RWPE2 (cell line): ENCODE measurements around the gene RNF214.

ENCODE experiments used
- ATAC-seq: fragments of 200-7000 bp; cut with Tn5 transposase; 3 replicates; pipeline ENCODE4 v1.9.1; 2021; ENCODE audit warnings: low read depth
- DNase-seq: peaks from one replicate; pipeline ENCODE4 v3.0.0-alpha.2; 2020; ENCODE audit warnings: low spot score
- H3K27ac ChIP-seq: fragments of 450-650 bp; 2 replicates; pipeline ENCODE4 v1.5.1; 2017; ENCODE audit warnings: mild to moderate bottlenecking; ENCODE audit not compliant: poor library complexity, severe bottlenecking
- H3K27me3 ChIP-seq: fragments of 250-450 bp; sonication (Bioruptor Pico); 2 replicates; pipeline ENCODE4 v1.5.1; 2021; ENCODE audit warnings: mild to moderate bottlenecking, moderate library complexity; ENCODE audit not compliant: insufficient read depth, poor library complexity, severe bottlenecking
- H3K36me3 ChIP-seq: fragments of 250-450 bp; sonication (Bioruptor Pico); 2 replicates; pipeline ENCODE4 v1.5.1; 2020; ENCODE audit warnings: low read depth, mild to moderate bottlenecking, moderate library complexity
- H3K4me1 ChIP-seq: fragments of 250-450 bp; sonication (Bioruptor Pico); 2 replicates; pipeline ENCODE4 v1.5.1; 2021; ENCODE audit warnings: mild to moderate bottlenecking, moderate library complexity; ENCODE audit not compliant: insufficient read depth, poor library complexity, severe bottlenecking
- H3K4me3 ChIP-seq: fragments of 250-450 bp; sonication (Bioruptor Pico); 2 replicates; pipeline ENCODE4 v1.5.1; 2021; ENCODE audit warnings: mild to moderate bottlenecking, moderate library complexity; ENCODE audit not compliant: severe bottlenecking
- H3K9me3 ChIP-seq: fragments of 250-450 bp; sonication (Bioruptor Pico); 2 replicates; pipeline ENCODE4 v1.5.1; 2021; ENCODE audit warnings: mild to moderate bottlenecking, moderate library complexity; ENCODE audit not compliant: severe bottlenecking
- TF ChIP-seq, protein P1 (sequence below): fragments of 450-650 bp; IDR thresholded peaks from one replicate; pipeline ENCODE4 v1.5.1; 2017; ENCODE audit warnings: mild to moderate bottlenecking, moderate library complexity; ENCODE audit not compliant: poor library complexity, severe bottlenecking

The RNF214 gene

DNA sequence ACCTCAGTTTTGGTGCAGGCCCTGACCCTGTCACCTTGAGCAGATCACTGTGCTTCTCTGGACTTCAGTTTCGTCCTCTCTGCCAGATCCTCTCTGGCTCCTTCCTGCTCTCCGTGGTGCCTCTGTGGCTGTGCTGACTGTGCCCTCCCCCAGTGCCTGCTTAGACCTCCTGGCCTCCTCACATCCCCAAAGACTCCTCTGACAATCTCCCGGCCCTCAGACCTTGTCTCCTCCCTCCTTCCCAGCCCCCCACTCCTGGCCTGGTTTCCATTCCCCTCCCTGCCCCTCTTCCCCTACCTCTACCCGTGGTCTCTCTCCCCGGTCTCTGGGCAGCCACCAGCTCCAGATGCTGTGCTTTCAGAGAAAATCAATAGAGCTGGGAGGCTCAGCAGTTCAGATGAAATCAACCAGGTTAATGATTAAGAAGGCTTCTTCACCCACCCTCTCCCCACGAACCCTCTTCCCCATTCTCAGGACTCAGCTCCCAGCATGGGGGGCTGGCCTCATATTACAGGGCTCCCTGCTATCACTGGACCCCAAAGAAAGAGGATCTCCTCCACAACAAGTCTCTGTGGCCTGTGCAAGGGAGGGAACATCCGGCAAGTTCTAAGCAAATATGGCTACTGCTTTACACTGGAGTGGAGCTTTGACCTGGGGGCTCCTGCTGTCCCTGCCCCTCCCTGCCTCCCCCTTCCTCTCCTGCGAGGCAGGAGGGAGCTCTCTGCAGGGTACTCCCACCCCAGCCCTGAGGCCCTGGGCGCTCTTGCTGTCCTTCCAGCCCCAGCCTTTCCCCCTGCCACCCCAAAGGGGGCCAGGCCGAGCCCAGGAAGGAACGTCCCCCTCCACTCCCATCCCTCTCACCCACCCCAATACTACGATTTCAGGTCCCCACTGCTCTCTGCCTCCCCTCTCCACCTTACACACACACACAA is 67.1 kb downstream of the RNF214 start:
- H3K27me3 ChIP-seq, result no peaks in the 10 kb centered on the region
- H3K9me3 ChIP-seq, result no peaks in the 10 kb centered on the region
- no peaks in the 10 kb centered on the region for H3K4me1 ChIP-seq
- H3K4me3 ChIP-seq, result no peak overlapping the region
- no peak for DNase-seq
- TF ChIP-seq, protein P1, sequence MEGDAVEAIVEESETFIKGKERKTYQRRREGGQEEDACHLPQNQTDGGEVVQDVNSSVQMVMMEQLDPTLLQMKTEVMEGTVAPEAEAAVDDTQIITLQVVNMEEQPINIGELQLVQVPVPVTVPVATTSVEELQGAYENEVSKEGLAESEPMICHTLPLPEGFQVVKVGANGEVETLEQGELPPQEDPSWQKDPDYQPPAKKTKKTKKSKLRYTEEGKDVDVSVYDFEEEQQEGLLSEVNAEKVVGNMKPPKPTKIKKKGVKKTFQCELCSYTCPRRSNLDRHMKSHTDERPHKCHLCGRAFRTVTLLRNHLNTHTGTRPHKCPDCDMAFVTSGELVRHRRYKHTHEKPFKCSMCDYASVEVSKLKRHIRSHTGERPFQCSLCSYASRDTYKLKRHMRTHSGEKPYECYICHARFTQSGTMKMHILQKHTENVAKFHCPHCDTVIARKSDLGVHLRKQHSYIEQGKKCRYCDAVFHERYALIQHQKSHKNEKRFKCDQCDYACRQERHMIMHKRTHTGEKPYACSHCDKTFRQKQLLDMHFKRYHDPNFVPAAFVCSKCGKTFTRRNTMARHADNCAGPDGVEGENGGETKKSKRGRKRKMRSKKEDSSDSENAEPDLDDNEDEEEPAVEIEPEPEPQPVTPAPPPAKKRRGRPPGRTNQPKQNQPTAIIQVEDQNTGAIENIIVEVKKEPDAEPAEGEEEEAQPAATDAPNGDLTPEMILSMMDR, result no peak
- H3K36me3 ChIP-seq, result no peaks in the 10 kb centered on the region
- H3K27ac ChIP-seq, result no peak overlapping the region
- ATAC-seq, result no peak

DNA sequence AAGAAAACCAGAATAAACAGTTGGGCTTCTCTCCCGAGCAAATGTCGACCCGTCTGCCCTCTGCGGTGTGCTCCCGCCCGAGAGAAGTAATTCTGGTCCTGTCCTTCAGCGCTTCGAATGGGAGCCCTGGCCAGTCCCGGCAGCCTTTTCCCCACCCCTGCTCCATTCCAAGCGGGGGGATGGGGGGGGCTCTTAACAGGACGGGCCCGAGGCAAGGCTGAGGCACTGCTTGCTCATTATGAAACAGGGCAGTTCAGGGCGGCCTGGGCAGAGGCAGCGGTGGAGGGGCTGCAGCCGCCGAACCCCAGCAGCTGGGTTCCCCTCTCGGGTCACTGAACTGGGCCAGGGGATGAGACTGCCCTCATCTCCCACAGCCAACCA is 67.8 kb downstream of the RNF214 start:
- Histone ChIP-seq H3K4me1 (no peaks in the 10 kb centered on the region), H3K27ac (no peak overlapping the region), H3K27me3 (no peaks in the 10 kb centered on the region), H3K9me3 (no peaks in the 10 kb centered on the region), H3K36me3 (no peaks in the 10 kb centered on the region), H3K4me3 (no peak overlapping the region)
- peak; percentile 12; the same call in 1 of the 3 replicates for ATAC-seq
- no peak for DNase-seq
- TF ChIP-seq, protein P1, result no peak

DNA sequence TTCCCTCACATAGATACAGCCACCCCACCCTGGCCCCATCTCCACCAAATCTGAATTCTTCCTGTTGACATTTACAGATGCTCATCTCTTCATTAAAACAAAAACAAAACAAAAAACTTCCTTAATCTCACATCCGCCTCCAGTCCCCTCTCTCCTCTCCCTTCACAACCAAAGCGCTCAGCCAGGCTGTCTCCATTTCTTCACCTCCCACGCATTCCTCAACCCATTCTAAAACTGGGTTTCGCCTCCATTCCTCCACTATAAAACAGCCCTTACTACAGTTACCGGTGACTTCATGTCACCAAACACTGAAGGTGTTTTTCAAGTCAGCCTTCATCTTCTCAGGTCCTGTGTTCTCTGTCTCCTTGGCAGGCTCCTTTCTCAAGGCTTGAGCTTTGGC is 68.3 kb downstream of the RNF214 start:
- Histone ChIP-seq H3K4me3 (no peak overlapping the region), H3K36me3 (no peaks in the 10 kb centered on the region), H3K27ac (no peak overlapping the region)

DNA sequence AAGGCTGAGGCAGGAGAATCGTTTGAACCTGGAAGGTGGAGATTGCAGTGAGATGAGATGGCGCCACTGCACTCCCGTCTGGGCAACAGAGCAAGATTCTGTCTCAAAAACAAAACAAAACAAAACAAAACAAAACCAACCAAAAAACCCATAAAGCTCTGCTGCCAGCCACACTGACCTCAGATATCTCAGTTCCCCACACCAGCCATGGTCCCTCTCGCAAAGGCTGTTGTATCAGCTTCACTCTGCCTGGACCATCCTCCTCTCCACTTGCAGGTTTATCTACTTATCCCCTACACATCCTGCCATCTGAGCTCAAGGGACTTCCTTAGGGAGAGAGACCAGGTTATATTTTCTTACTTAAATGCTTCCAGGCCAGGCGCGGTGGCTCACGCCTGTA is 69.8 kb downstream of the RNF214 start:
- TF ChIP-seq, protein P1, result no peak
- no peak overlapping the region for H3K4me3 ChIP-seq
- H3K27ac ChIP-seq, result no peak overlapping the region
- no peaks in the 10 kb centered on the region for H3K36me3 ChIP-seq
- no peak for DNase-seq
- H3K9me3 ChIP-seq, result no peaks in the 10 kb centered on the region
- no peaks in the 10 kb centered on the region for H3K4me1 ChIP-seq
- no peak for ATAC-seq
- H3K27me3 ChIP-seq, result no peaks in the 10 kb centered on the region

More for the DNA sequence above, 68.3 kb downstream of the RNF214 start:
- H3K27me3 ChIP-seq, result no peaks in the 10 kb centered on the region
- TF ChIP-seq, protein P1, result no peak
- DNase-seq (no peak), ATAC-seq (no peak)
- no peaks in the 10 kb centered on the region for H3K9me3 ChIP-seq
- H3K4me1 ChIP-seq, result no peaks in the 10 kb centered on the region

DNA sequence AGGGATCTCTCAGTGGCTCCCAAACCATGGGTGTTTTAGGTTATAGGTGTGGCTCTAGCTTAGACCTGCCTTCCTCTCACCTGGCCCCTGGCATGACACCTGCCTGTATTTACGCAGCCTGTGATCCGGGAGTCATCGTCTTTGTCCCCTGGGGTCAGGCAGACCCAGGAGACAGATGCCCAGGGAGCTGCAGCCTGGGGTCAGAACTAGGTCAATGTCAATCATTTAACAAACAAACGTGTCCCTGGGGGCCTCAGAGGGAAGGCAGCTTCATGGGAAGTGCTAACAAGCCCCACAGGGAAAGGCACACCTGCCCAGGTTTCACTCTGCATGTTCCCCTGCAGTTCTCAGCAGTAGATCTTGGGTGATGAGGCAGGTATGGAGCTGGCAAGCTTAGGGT is 70.6 kb downstream of the RNF214 start:
- H3K4me1 ChIP-seq, result no peaks in the 10 kb centered on the region
- ATAC-seq (no peak), DNase-seq (no peak)
- TF ChIP-seq, protein P1, result no peak
- no peak overlapping the region for H3K4me3 ChIP-seq
- H3K27ac ChIP-seq, result no peak overlapping the region
- H3K9me3 ChIP-seq, result no peaks in the 10 kb centered on the region
- H3K36me3 ChIP-seq, result no peaks in the 10 kb centered on the region
- H3K27me3 ChIP-seq, result no peaks in the 10 kb centered on the region
